Erythroblast (primary cell): ENCODE data around the gene AHNAK2.

Experiments
- GATA1 ChIP-seq: IDR thresholded peaks from 2 replicates; pipeline ENCODE4 v1.6.1; 2011; ENCODE audit warnings: low read depth, mild to moderate bottlenecking, control low read depth, low read length, moderate library complexity
- POLR2A ChIP-seq: IDR thresholded peaks from 2 replicates; pipeline ENCODE4 v1.6.1; 2011; ENCODE audit warnings: mild to moderate bottlenecking, low read length

DNA sequence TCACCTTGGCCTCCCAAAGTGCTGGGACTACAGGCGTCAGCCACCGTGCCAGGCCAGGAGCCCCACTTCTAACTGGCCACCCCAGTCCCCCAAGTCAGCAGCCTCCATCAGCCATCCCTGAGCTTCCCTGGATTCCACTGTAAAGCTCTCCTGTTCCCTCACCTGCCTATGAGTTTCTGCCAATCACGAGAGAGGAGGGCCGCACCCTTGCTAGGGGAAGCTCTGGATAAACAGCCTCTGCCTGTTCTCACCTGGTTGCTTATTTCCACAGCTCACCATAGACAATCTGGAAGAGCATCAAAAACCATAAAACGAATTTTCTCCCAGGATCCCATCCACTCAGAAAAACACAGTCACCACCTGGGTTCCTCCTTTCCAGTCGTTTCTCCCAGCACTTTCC, 37.7 kb upstream of the AHNAK2 start:
- TF ChIP-seq POLR2A (no peak), GATA1 (no peak)
